Measurements from ENCODE around the gene DHTKD1.
"Not testable (repeated sequence)": the region's sequence is repeated elsewhere in the genome, so short reads cannot be mapped to it uniquely, and the experiment has no call there.

DHTKD1 gene

DNA sequence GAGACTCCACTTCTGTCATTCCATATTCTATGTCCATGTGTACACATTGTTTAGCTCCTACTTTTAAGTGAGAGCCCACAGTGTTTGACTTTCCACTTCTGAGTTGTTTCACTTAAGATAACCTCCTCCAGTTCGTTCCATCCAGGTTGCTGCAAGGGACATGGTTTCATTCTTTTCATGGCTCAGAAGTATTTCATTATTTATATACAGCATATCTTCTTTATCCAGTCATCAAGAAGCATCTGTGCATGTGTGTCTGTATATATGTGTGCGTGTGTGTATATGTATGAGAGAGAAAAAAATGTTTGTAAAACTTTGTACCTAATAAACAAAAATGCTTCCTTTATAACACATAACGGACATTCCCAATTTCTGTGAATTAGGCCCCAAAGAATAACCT is 66.9 kb downstream of the DHTKD1 start:
- DNase-seq (ENCODE audit: low read depth in 4 of 4, low spot score in 1 of 4) = no peak

- DNase-seq (ENCODE audit: low read depth in 4 of 4, low spot score in 1 of 4) = no peak
These were observed 71.3 kb downstream of the DHTKD1 start for GRCh38 chr10:12140038-12140437.

DNA sequence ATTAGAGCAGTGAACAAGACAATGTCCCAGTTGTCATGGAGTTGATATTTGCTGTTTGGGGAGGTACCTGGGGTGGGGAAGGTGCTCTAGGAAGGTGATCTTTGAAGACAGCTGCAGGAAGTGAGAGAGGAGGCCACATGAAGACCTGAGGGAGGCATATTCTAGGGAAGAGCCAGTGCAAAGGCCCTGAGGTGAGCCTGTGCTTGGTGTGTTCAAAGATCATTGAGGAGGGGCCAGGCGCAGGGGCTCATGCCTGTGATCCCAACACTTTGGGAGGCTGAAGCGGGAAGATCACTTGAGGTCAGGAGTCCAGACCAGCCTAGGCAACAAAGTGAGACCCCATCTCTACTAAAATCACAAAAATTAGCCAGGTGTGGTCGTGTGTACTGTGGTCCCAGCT is 75.8 kb downstream of the DHTKD1 start:
- no peak for DNase-seq (ENCODE audit: low read depth in 4 of 4, low spot score in 1 of 4)

GRCh38 chr10:12150163-12150562 is 81.4 kb downstream of the DHTKD1 start:
- DNase-seq (ENCODE audit: low read depth in 4 of 4, low spot score in 1 of 4) = no peak

DNA sequence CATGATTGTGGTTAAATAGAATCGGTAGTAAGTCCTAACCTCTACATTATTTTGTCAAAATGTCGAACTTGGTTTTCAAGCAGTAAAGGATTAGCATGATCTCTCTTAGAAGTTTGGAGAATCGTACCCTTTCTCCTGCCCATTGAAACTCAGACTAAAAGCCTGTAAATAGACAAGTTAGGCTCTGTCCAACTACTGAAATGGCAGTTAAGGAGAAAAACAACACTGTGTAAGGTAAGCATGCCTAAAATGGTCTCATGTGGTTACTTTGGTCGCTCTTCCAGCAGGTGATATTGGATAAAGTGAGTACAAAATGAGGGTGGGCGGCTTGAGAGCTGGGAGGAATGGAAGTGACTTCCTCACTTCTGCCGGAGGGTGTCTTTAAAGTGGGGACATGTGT is 85.8 kb downstream of the DHTKD1 start:
- no peak for DNase-seq (ENCODE audit: low read depth in 4 of 4, low spot score in 1 of 4)

DNA sequence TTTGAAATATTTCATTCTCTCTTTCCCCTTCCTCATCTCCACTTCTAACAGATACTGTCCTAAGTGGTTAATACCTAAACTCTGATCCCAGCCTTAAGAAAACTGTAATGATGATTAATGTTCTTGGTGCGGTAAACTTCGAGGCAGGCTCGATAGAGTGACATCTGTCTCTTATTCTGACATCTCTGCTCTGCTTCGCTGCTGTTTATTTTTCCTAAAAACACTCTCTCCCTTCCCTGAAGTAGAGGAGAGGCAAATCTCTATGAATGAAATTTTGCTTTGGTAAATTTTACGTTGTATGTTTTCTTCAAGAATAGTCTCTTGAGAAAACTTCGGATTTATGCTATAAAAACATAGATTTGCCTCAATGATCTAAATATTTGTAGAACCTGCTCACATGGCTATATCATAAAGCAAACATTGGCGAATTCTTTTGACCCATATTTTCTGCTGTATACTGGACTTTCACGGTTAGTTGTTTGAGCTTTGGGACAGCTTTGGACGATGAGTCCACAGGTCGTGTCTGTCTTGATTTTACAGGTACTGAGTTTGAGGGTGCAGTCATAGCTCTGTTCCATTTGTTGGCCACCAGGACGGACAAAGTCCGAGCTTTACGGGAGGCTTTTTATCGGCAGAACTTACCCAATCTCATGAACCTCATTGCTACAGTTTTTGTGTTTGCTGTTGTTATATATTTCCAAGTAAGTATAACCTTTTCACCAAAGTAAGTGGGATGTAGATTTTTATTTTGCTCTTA is 87.8 kb downstream of the DHTKD1 start:
- DNase-seq (ENCODE audit: low read depth in 4 of 4, low spot score in 1 of 4) = no peak

- DNase-seq (ENCODE audit: low read depth in 4 of 4, low spot score in 1 of 4) = no peak
These were observed 89.4 kb downstream of the DHTKD1 start for GRCh38 chr10:12158111-12158510.

- DNase-seq (ENCODE audit: low read depth in 4 of 4, low spot score in 1 of 4) = no peak
These were observed 91.9 kb downstream of the DHTKD1 start for GRCh38 chr10:12160664-12161063.

- no peak for DNase-seq (ENCODE audit: low read depth in 4 of 4, low spot score in 1 of 4)
These were observed 94.2 kb downstream of the DHTKD1 start for GRCh38 chr10:12162927-12163326.

DNA sequence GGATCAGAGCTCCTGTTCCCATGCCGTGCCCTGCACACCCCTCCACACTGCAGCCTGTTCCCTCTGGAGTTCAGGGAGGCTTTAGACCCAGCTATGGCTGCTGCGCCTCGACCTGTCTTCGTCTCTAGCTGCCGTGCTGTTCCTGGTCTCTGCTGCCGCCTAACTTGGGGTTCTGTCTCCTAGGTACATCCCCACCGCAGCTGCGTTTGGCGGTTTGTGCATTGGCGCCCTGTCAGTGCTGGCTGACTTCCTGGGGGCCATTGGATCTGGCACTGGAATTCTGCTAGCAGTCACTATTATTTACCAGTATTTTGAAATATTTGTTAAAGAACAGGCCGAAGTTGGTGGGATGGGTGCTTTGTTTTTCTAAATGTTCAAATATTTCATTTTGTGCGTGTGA is 95.3 kb downstream of the DHTKD1 start:
- DNase-seq (ENCODE audit: low read depth in 4 of 4, low spot score in 1 of 4) = no peak

DNA sequence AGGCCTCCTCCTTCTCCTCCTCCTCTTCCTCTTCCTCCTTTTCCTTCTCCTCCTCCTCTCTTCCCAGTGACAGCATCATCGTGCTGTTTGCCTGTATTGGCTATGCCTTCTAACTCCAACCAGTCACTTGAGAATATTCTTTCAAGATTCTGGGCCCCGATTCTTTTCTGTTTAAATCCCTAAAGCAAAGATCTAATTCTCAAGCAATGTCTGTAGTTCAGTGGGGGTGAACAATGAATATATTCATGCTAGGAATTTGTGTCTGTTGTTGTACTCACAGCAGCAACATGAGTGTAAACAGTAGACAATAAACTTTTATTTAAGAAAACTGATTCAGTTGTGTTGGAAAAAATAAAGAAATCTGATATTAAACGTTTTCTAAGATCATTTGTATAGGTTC is 96.3 kb downstream of the DHTKD1 start:
- no peak for DNase-seq (ENCODE audit: low read depth in 4 of 4, low spot score in 1 of 4)

- no peak for DNase-seq (ENCODE audit: low read depth in 4 of 4, low spot score in 1 of 4)
These were observed 97.4 kb downstream of the DHTKD1 start for GRCh38 chr10:12165999-12166775.

DNA sequence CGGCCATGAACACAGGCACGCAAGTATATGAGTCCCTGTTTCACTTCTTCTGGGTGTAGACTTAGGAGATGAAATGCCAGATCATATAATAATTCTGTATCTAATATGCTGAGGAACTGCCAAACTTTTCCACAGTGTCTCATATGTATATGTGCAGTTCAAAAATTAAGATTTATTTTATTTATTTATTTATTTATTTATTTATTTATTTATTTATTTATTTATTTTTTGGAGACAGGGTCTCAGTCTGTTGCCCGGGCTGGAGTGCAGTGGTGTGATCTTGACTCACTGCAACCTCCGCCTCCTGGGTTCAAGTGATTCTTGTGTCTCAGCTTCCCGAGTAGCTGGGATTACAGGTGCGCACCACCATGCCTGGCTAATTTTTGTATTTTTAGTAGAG is 102.8 kb downstream of the DHTKD1 start:
- not testable (repeated sequence) for DNase-seq (ENCODE audit: low read depth in 4 of 4, low spot score in 1 of 4)

Measured in stimulated activated CD4-positive, alpha-beta T cell treated with anti-CD3 and anti-CD28 coated beads, Interleukin-1b, Interleukin-23, amount 100 ng/mL, for 24 hours (primary cell).